ENCODE measurements around the gene RSPH1.

Gene RSPH1

DNA sequence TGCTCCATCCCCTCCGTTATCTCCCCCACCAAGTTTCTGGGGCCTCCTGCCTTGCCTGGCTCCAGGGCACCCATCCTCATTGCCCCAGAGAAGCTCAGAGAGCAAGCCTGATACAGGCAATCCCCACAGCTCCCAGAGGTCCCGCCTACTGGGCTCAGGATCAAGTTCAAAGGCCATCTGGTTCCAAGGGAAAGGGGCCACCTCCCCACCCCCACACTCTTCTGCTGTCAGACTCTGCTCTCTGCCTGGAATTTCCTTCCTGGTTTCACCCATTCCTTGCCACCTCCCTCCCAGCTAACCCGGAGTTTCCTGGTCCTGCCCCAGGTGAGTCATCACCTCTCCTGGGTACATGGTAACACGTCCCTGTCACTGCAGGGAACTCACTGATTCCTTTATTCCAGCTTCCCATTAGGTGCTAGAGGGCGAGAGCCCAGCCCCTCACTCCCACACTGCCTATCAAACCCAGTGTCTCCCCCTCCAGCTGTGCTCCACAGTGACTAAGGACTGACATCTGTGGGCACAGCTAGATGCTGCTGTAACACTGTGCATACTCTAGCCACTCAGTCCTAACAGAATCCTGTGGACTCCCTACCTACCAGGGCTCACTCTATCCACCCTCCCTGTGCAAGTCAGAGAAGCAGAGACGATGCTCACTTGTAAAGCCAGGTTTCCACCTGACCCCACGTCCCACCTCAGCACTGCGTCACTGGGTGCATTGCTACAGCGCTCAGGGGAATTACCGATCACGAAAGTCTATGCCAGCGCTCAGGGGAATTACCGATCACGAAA lies 21.8 kb downstream of the RSPH1 start:
- TF ChIP-seq, protein P1, sequence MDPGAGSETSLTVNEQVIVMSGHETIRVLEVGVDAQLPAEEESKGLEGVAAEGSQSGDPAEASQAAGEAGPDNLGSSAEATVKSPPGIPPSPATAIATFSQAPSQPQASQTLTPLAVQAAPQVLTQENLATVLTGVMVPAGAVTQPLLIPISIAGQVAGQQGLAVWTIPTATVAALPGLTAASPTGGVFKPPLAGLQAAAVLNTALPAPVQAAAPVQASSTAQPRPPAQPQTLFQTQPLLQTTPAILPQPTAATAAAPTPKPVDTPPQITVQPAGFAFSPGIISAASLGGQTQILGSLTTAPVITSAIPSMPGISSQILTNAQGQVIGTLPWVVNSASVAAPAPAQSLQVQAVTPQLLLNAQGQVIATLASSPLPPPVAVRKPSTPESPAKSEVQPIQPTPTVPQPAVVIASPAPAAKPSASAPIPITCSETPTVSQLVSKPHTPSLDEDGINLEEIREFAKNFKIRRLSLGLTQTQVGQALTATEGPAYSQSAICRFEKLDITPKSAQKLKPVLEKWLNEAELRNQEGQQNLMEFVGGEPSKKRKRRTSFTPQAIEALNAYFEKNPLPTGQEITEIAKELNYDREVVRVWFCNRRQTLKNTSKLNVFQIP (CRISPR knock-in tag; IDR thresholded peaks at IDR 0.05; ENCODE audit: borderline replicate concordance, low read depth), result no peak
- ATAC-seq, result no peak; the same call in 2 of the 3 replicates

DNA sequence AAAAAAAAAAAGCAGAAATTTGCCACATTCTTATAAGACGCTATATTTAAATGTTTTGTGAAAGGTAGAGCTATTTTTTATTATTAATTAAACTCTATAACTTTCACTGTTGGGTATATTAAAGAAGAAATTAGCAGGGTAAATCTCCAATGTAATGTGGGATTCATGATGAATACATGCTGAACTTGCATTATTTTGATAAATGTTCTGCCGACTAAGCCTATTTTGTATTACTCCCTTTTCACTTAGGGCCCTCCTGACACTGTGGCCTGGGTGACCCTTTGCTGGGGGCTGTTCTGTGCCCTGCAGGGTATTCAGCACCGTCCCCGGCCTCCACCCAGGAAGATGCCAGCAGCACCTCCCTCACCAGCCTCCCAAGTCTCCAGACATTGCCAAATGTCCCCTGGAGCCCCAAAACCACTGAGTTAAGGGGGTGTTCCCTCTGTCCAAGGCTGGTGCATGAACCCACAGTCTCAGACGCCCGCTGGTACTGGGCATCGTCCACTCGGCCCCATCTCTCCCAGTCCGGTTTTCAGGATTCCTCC lies 22.5 kb downstream of the RSPH1 start:
- ATAC-seq, result no peak
- no peak for TF ChIP-seq RARB (CRISPR knock-in tag; IDR thresholded peaks at IDR 0.05)
- TF ChIP-seq, protein P2, sequence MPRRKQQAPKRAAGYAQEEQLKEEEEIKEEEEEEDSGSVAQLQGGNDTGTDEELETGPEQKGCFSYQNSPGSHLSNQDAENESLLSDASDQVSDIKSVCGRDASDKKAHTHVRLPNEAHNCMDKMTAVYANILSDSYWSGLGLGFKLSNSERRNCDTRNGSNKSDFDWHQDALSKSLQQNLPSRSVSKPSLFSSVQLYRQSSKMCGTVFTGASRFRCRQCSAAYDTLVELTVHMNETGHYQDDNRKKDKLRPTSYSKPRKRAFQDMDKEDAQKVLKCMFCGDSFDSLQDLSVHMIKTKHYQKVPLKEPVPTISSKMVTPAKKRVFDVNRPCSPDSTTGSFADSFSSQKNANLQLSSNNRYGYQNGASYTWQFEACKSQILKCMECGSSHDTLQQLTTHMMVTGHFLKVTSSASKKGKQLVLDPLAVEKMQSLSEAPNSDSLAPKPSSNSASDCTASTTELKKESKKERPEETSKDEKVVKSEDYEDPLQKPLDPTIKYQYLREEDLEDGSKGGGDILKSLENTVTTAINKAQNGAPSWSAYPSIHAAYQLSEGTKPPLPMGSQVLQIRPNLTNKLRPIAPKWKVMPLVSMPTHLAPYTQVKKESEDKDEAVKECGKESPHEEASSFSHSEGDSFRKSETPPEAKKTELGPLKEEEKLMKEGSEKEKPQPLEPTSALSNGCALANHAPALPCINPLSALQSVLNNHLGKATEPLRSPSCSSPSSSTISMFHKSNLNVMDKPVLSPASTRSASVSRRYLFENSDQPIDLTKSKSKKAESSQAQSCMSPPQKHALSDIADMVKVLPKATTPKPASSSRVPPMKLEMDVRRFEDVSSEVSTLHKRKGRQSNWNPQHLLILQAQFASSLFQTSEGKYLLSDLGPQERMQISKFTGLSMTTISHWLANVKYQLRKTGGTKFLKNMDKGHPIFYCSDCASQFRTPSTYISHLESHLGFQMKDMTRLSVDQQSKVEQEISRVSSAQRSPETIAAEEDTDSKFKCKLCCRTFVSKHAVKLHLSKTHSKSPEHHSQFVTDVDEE (CRISPR knock-in tag; IDR thresholded peaks at IDR 0.05), result no peak
- TF ChIP-seq ESRRG (CRISPR knock-in tag; IDR thresholded peaks at IDR 0.05), result no peak
- no peak for TF ChIP-seq ZC3H10 (CRISPR knock-in tag; IDR thresholded peaks at IDR 0.05)
- no peak for TF ChIP-seq ISL1 (CRISPR knock-in tag; IDR thresholded peaks at IDR 0.05)
- no peak for TF ChIP-seq ZFP3 (CRISPR knock-in tag; IDR thresholded peaks at IDR 0.05)
- no peak for TF ChIP-seq ZNF70 (CRISPR knock-in tag; IDR thresholded peaks at IDR 0.05)
- TF ChIP-seq BACH2 (CRISPR knock-in tag; IDR thresholded peaks at IDR 0.05; ENCODE audit: borderline replicate concordance), result no peak
- no peak for TF ChIP-seq TOX (CRISPR knock-in tag; IDR thresholded peaks at IDR 0.05; ENCODE audit: borderline replicate concordance)
- TF ChIP-seq ARNTL (CRISPR knock-in tag; IDR thresholded peaks at IDR 0.05; ENCODE audit: borderline replicate concordance, low read depth), result no peak
- no peak for TF ChIP-seq CSDC2 (CRISPR knock-in tag; IDR thresholded peaks at IDR 0.05)

DNA sequence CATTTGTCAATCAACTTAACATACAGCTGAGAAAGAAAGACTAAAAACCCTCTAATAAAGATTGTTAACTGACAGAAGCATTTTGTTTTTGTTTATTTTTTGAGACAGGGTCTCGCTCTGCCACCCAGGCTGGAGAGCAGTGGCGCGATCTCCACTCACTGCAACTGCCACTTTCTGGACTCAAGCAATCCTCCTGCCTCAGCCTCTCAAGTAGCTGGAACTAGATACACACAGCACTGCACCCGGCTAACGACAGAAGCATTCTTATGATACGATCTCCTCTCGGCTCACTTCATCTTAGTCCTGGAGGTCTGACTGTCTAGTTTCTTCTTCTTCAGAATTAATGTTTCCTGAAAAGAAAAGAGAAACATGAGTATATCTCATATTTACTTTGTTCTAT lies 23.5 kb downstream of the RSPH1 start:
- ATAC-seq, result no peak
- TF ChIP-seq SNAI2 (CRISPR knock-in tag; IDR thresholded peaks at IDR 0.05) (no peak), ZC3H10 (CRISPR knock-in tag; IDR thresholded peaks at IDR 0.05) (no peak), ISL1 (CRISPR knock-in tag; IDR thresholded peaks at IDR 0.05) (no peak), ZFP3 (CRISPR knock-in tag; IDR thresholded peaks at IDR 0.05) (no peak), ESRRG (CRISPR knock-in tag; IDR thresholded peaks at IDR 0.05) (no peak), ARNTL (CRISPR knock-in tag; IDR thresholded peaks at IDR 0.05; ENCODE audit: borderline replicate concordance, low read depth) (no peak), RARB (CRISPR knock-in tag; IDR thresholded peaks at IDR 0.05) (no peak), ZNF8 (CRISPR knock-in tag; IDR thresholded peaks at IDR 0.05) (no peak), BACH2 (CRISPR knock-in tag; IDR thresholded peaks at IDR 0.05; ENCODE audit: borderline replicate concordance) (no peak), PPARA (CRISPR knock-in tag; IDR thresholded peaks at IDR 0.05; ENCODE audit: borderline replicate concordance) (no peak)
- TF ChIP-seq, protein P2 (CRISPR knock-in tag; IDR thresholded peaks at IDR 0.05), result no peak
- TF ChIP-seq, protein P3, sequence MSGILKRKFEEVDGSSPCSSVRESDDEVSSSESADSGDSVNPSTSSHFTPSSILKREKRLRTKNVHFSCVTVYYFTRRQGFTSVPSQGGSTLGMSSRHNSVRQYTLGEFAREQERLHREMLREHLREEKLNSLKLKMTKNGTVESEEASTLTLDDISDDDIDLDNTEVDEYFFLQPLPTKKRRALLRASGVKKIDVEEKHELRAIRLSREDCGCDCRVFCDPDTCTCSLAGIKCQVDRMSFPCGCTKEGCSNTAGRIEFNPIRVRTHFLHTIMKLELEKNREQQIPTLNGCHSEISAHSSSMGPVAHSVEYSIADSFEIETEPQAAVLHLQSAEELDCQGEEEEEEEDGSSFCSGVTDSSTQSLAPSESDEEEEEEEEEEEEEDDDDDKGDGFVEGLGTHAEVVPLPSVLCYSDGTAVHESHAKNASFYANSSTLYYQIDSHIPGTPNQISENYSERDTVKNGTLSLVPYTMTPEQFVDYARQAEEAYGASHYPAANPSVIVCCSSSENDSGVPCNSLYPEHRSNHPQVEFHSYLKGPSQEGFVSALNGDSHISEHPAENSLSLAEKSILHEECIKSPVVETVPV (CRISPR knock-in tag; IDR thresholded peaks at IDR 0.05), result no peak
- TF ChIP-seq, protein P4, sequence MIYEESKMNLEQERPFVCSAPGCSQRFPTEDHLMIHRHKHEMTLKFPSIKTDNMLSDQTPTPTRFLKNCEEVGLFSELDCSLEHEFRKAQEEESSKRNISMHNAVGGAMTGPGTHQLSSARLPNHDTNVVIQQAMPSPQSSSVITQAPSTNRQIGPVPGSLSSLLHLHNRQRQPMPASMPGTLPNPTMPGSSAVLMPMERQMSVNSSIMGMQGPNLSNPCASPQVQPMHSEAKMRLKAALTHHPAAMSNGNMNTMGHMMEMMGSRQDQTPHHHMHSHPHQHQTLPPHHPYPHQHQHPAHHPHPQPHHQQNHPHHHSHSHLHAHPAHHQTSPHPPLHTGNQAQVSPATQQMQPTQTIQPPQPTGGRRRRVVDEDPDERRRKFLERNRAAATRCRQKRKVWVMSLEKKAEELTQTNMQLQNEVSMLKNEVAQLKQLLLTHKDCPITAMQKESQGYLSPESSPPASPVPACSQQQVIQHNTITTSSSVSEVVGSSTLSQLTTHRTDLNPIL (CRISPR knock-in tag; IDR thresholded peaks at IDR 0.05; ENCODE audit: low read depth), result no peak
- TF ChIP-seq, protein P1 (CRISPR knock-in tag; IDR thresholded peaks at IDR 0.05; ENCODE audit: borderline replicate concordance, low read depth), result no peak
